Breast epithelium (tissue), 3 donors: Measurements from ENCODE around the gene S100A1.

Source experiments
- CTCF ChIP-seq, 3 donors: fragments of 450-650 bp; IDR thresholded peaks; one replicate each; pipeline ENCODE4 v1.5.1; 2016 to 2017; ENCODE audit warnings: antibody characterized with exemption in 3 of 3, mild to moderate bottlenecking in 3 of 3, moderate library complexity in 3 of 3
- POLR2A ChIP-seq: fragments of 450-650 bp; IDR thresholded peaks from one replicate; pipeline ENCODE4 v1.6.1; 2016; ENCODE audit warnings: antibody characterized with exemption, mild to moderate bottlenecking, moderate library complexity
- POLR2AphosphoS5 ChIP-seq, 3 donors: sonication (generic); formaldehyde crosslinking; IDR thresholded peaks; one replicate each; pipeline ENCODE4 v1.6.1; 2017; ENCODE audit warnings: antibody characterized with exemption in 3 of 3

DNA sequence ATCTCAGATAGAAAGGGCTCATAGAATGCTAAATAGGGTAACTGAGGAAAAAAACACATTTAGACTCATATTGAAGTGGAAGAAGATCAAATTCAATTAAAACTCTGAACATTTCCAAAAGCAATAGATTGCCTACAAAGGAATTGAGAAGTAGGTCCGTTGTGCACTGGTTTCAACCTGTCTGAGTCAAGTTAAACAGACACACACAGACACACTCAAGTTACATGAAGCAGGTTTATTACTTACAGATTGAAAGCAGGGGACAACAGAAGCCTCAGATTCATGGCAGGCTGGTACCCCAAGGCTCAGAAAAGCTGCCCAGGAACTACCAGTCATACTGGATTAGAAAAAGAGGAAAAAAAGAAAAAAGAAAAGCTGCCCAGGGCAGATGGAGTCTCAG, 41.9 kb upstream of the S100A1 start:
- no peak for TF ChIP-seq CTCF (IDR thresholded peaks at IDR 0.05)
- TF ChIP-seq POLR2AphosphoS5 (IDR thresholded peaks at IDR 0.05) = no peak
- TF ChIP-seq POLR2A = no peak
